LHCN-M2 (cell line): ENCODE results near the gene FAM200A. TPM values are rescaled to one million over a fixed set of nuclear protein-coding genes. Genes with fewer than 3 reads are reported as not detected.
"Not testable (repeated sequence)": the region's sequence is repeated elsewhere in the genome, so short reads cannot be mapped to it uniquely, and the experiment has no call there.

ENCODE experiments used
- DNase-seq: peaks from one replicate; pipeline ENCODE4 v3.0.0-alpha.2; 2012; ENCODE audit warnings: low read depth
- polyA plus RNA-seq: library from polyadenylated mRNA; unstranded; fragments of >200 nt; gene quantifications from one replicate; pipeline ENCODE4 v1.2.1, GENCODE V29; 2012; ENCODE audit warnings: missing spikeins
- total RNA-seq: library from RNA; depleted of rRNA; stranded (reverse); fragments of >200 nt; gene quantifications from 2 replicates; pipeline ENCODE4 v1.2.3, GENCODE V29; 2014; rRNA removed

FAM200A gene
- total RNA-seq: 11.4 and 15.0 TPM in 2 replicates
- 3.9 TPM for polyA plus RNA-seq

DNA sequence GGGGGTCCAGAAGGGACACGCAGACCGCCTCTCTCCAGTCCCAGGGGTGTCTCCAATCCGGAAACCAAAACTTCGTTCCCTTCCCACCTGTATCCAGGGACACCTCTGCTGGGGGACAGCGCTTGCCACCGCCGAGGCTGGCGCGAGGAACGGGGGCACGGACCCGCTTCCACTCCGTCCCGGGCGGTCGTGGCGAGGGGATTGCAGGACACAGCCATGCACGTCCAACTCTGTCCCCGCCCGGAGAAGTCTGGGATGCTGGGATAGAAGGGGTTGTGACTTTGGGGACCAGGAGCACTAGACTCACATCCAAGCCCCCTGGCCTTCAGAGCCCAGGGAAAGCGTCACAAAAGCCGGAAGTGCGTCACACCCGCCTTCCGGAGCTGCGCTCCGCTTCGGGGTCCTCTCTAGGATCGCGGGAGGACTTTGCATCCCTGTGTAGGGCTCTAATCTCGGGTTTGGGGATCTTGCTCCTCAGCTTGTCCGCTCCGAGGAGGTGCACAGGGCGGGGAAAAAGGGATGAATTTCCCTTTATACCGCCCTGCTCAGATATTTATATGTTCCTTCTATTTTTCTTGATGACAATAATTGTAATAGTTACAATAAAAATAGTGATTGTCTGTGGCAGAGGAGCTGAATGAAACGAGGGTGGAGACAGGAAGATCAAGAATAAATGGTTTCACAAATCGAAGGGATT is at the start of gene FAM200A:
TSS of gene FAM200A (minus strand) at position 348 of the 697 bp plus-strand sequence. CDS start 3,707 bp downstream, outside the sequence.
- DNase-seq: peak; percentile 95

GRCh38 chr7:99599836-99600235 is 47.9 kb upstream of the FAM200A start:
- DNase-seq: no peak

DNA sequence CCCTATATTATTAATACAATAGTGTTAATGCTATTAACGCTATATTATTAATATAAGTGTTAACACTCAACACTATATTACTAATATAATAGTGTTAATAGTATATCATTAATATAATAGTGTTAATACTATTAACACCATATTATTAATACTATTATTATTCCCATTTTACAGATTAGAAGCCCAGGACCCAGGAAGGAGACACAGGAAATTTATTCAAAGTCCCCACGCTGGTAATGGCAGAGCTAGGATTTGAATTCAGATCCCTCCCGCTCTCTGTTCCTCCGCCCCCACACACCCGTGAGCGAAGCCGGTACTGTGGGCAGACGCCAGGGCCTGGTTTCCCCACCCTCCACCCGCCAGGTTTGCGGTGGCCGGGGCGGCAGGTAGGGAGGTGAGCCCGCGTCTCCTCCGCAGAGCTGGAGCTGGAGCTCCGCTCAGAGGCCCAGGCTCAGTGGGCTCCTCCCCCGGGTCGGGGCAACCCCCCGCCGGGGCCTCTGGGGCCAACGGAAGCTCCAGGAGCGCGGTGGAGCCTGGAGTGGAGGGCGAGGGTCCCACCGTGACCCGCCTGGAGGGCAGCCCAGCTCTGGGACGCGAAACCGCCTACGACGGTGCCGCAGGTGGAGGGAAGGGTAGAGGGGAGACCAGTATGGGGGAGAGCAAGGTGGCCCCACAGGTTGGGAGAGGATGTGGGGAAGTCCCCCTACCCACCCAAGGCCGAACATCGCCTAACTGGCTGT is 46.0 kb upstream of the FAM200A start, which contains the start of gene TMEM225B:
TSS of gene TMEM225B (plus strand) at position 506 of the 740 bp plus-strand sequence. CDS start 6,122 bp downstream, outside the sequence.
- DNase-seq: no peak

- DNase-seq: no peak
Observed at GRCh38 chr7:99596408-99596955, 44.6 kb upstream of the FAM200A start.

DNA sequence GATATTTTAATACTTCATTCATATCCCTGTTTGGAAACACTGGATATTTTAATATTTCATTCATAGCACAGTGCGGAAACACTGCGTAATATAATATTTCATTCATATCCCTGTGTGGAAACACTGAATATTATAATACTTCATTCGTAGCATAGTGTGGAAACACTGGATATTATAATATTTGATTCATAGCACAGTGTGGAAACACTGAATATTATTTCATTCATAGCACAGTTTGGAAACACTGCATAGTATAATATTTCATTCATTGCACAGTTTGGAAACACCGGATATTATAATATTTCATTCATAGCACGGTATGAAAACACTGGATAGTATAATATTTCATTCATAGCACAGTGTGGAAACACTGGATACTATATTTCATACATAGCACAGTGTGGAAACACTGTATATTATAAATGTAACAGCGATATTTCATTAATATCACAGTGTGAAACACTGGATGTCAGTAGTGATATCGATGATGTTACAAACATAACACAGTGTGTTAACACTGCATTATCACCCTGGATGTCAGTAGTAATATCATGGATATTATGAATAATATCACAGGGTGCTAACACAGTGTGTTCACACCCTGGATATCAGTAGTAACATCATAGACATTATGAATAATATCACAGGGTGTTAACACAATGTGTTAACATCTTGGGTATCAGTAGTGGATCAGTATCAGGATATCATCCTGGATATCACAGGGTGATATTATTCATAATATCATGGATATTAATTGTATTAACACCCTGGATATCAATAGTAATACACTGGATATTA is 43.2 kb upstream of the FAM200A start:
- no peak for DNase-seq

GRCh38 chr7:99588868-99589267 is 37.0 kb upstream of the FAM200A start:
- no peak for DNase-seq

DNA sequence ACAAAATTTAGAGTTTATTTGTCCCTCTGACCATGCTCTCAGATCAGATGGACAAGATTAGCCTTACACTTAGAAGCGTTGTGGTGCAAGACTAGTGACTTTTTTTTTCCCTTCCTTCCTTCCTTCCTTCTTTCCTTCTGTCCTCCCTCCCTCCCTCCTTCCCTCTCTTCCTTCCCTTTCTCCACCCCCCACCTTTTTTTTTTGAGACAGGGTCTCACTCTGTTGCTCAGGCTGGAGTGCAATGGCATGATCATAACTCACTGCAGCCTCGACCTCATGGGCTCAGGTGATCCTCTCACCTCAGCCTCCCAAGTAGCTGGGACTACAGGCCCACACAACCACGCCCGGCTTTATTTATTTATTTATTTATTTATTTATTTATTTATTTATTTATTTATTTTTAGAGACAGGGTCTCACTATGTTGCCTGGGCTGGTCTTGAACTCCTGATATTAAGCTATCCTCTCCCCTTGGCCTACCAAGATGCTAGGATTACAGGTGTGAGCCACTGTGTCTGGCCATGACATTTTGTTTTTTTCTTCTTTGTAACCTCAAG is 28.9 kb upstream of the FAM200A start:
- not testable (repeated sequence) for DNase-seq

GRCh38 chr7:99579956-99580777 is 28.3 kb upstream of the FAM200A start:
- peak; percentile 41 for DNase-seq

- DNase-seq: no peak
Observed at GRCh38 chr7:99579281-99579955, 27.5 kb upstream of the FAM200A start.

GRCh38 chr7:99576251-99576650 is 24.3 kb upstream of the FAM200A start:
- no peak for DNase-seq

GRCh38 chr7:99573257-99573656 is 21.3 kb upstream of the FAM200A start:
- no peak for DNase-seq

DNA sequence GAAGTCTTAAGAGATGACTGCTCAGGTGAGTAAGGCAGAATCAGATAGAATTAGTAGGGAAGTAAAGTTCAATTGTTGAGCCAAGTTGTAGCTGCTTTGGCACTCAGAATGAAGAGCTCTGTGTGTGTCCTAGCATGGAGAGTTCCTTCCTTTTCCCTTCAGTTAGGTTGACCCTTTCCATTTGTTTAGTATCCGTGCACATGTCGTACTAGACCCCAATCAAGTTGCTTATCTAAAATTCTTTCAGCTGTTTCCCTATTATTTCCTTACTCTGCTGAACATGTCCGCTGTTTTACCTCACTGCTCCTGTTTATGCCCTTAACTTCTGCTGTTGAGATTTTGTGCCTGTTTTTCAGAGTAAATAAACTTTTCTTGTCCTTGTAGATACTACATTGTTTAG is 19.9 kb upstream of the FAM200A start:
- DNase-seq: no peak

DNA sequence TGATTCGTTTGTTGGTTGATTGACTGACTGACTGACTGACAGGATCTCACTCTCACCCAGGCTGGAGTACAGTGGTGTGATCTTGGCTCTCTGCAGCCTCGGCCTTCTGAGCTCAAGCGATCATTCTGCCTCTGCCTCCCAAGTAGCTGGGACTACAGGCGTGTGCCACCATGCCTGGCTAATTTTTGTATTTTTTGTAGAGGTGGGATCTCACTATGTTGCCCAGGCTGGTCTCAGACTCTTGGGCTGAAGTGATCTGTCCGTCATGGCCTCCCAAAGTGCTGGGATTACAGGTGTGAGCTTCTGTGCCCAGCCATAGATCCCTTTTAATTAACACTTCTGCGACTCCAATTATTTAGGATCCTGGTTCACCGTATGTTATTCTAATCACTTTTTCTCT is 16.9 kb upstream of the FAM200A start:
- not testable (repeated sequence) for DNase-seq

DNA sequence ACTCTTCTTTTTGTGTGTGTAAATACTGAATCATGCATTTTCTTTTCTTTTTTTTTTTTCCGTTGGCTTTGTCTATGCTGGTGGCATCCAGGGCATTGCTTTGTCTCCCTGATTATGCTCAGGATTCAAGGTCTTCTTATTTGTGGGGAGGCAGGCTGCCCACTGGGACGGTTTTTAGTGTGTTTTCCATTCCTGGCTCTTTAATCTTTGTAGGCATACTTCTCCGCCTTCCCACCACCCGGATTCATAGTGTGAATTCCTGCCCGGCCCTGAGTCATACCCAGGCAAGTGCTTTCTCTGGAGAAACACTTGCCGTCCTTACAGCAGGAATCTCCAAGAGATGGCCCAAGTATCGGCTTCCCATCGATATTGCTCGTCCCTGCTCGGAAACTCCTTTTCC is 11.7 kb upstream of the FAM200A start:
- peak; percentile 83 for DNase-seq

DNA sequence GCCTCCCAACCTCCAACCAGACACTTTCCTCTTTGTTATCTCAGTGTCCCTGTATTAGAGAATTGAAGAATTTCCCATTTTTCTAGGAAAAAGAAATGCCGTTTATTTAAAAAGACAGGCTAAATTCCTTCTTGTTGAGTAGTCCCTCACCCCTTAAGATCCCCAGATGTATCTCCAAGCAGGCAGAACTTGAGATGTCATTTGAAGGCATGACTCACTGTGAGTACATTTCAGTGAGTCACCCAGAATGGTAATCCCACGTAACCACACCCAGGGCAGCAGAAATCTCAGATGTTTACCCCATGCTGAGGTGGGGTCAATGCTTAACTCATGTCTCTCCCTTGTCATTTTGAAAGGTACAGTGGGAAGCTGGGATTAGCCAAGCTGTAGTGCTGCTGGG is 10.9 kb upstream of the FAM200A start:
- peak; percentile 100 for DNase-seq

DNA sequence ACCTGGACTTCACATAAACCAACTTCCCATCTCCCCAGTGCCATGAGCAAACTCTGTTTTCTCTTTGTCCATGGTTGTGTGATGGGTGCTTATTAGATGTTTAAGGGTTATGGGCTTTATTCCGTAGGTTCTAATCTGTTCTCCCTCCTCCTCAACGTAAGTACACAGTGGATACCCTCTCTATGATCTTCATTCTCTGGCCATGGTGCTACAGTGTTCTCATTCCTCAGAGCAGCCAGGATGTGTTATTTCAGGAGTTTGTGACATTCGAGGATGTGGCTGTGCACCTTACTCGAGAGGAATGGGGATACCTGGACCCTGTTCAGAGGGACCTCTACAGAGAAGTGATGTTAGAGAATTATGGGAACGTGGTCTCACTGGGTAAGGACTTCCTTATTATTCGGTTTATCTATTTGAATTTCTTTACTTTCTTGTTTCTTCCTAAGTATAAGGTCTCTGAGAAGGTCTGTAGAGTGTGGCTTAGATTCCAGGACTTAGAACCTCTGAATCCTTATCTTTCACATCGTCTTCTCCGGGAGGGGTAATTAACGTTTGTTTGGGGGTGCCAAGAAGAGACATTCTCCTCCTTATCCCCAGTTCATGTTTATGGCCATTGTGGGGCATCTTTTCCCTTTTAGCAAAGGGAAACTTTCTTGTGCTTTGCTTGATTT is 10.3 kb upstream of the FAM200A start:
- DNase-seq: no peak

- no peak for DNase-seq
Observed at GRCh38 chr7:99561737-99562051, 9.8 kb upstream of the FAM200A start.

- no peak for DNase-seq
Observed at GRCh38 chr7:99560834-99561736, 9.2 kb upstream of the FAM200A start.
